H1 (cell line): ENCODE measurements around the gene IRF2BP1. TPM values are rescaled to one million over a fixed set of nuclear protein-coding genes. Genes with fewer than 3 reads are reported as not detected.

ENCODE experiments used
- ASH2L ChIP-seq: fragments of 200-600, 300-600 bp; sonication (generic); IDR thresholded peaks from one replicate; pipeline ENCODE4 v1.7.1; 2017; ENCODE audit warnings: low read length
- ATF2 ChIP-seq: IDR thresholded peaks from 2 replicates; pipeline ENCODE4 v1.6.1; 2012; ENCODE audit warnings: low read length, inconsistent platforms
- CHD1 ChIP-seq: IDR thresholded peaks from 2 replicates; pipeline ENCODE4 v1.6.1; 2012; ENCODE audit warnings: low read depth, low read length, improper control_type of control experiment
- CREB1 ChIP-seq: IDR thresholded peaks from 2 replicates; pipeline ENCODE4 v1.6.1; 2012; ENCODE audit warnings: inconsistent platforms
- EP300 ChIP-seq, 2 experiments: IDR thresholded peaks; 1 replicate in 1 of 2; 2 replicates in 1 of 2; pipeline ENCODE4 v1.6.1; 2011 to 2012; ENCODE audit warnings: low read depth in 2 of 2, low read length in 2 of 2, mild to moderate bottlenecking in 2 of 2, borderline replicate concordance in 1 of 2, inconsistent platforms in 1 of 2, moderate library complexity in 1 of 2
- EZH2 ChIP-seq: fragments of 200-600 bp; sonication (generic); IDR thresholded peaks from 2 replicates; pipeline ENCODE4 v1.7.1; 2012; ENCODE audit warnings: low read depth, mild to moderate bottlenecking, moderate library complexity, low read length, inconsistent platforms; ENCODE audit not compliant: severe bottlenecking
- FOSL1 ChIP-seq: IDR thresholded peaks from 2 replicates; pipeline ENCODE4 v1.6.1; 2011; ENCODE audit warnings: mild to moderate bottlenecking, low read depth, low read length, moderate library complexity; ENCODE audit not compliant: insufficient read depth
- GABPA ChIP-seq: IDR thresholded peaks from 2 replicates; pipeline ENCODE4 v1.6.1; 2011; ENCODE audit warnings: mild to moderate bottlenecking, low read length, moderate library complexity, borderline replicate concordance; ENCODE audit not compliant: insufficient read depth
- JUND ChIP-seq: IDR thresholded peaks from 2 replicates; pipeline ENCODE4 v1.6.1; 2011; ENCODE audit warnings: mild to moderate bottlenecking, improper control_type of control experiment, low read length
- KDM1A ChIP-seq: fragments of 200-600, 300-600 bp; sonication (generic); IDR thresholded peaks from 2 replicates; pipeline ENCODE4 v1.7.1; 2016; ENCODE audit warnings: mild to moderate bottlenecking, low read length, borderline replicate concordance
- KDM4A ChIP-seq: IDR thresholded peaks from one replicate; pipeline ENCODE4 v1.7.1; 2012; ENCODE audit warnings: low read depth, mild to moderate bottlenecking, moderate library complexity, low read length, inconsistent platforms; ENCODE audit not compliant: severe bottlenecking
- POLR2A ChIP-seq, 2 experiments: IDR thresholded peaks; 1 replicate in 1 of 2; 2 replicates in 1 of 2; pipeline ENCODE4 v1.6.1; 2011; ENCODE audit warnings: low read depth in 2 of 2, low read length in 2 of 2, mild to moderate bottlenecking in 2 of 2; ENCODE audit errors: control extremely low read depth in 1 of 2
- RBBP5 ChIP-seq: IDR thresholded peaks from 2 replicates; pipeline ENCODE4 v1.7.1; 2012; ENCODE audit warnings: low read depth, mild to moderate bottlenecking, inconsistent platforms, low read length, moderate library complexity, borderline replicate concordance
- RFX5 ChIP-seq: IDR thresholded peaks from 2 replicates; pipeline ENCODE4 v1.6.1; 2011; ENCODE audit warnings: low read depth, low read length, improper control_type of control experiment, borderline replicate concordance
- RXRA ChIP-seq: IDR thresholded peaks from 2 replicates; pipeline ENCODE4 v1.6.1; 2011; ENCODE audit warnings: low read depth, mild to moderate bottlenecking, low read length, moderate library complexity; ENCODE audit not compliant: insufficient read depth
- SIX5 ChIP-seq: IDR thresholded peaks from 2 replicates; pipeline ENCODE4 v1.6.1; 2011; ENCODE audit warnings: mild to moderate bottlenecking, low read depth, low read length
- SP2 ChIP-seq: IDR thresholded peaks from 2 replicates; pipeline ENCODE4 v1.6.1; 2012; ENCODE audit warnings: mild to moderate bottlenecking, low read length, inconsistent platforms
- SRF ChIP-seq: IDR thresholded peaks from 2 replicates; pipeline ENCODE4 v1.6.1; 2011; ENCODE audit warnings: mild to moderate bottlenecking, low read depth, low read length, moderate library complexity
- TAF1 ChIP-seq: IDR thresholded peaks from 2 replicates; pipeline ENCODE4 v1.6.1; 2011; ENCODE audit warnings: mild to moderate bottlenecking, low read depth, low read length
- polyA plus RNA-seq, 7 experiments: library from polyadenylated mRNA; depleted of rRNA in 3 of 7; stranded (reverse) in 5 of 7; unstranded in 2 of 7; fragments of >200 nt in 5 of 7; fragments of 200-250 nt in 2 of 7; gene quantifications; 1 replicate in 5 of 7; 2 replicates in 1 of 7; 4 replicates in 1 of 7; pipeline versions ENCODE4 v1.2.1 to v1.2.3, GENCODE V29; 2011 to 2013; ENCODE audit warnings: missing spikeins in 2 of 7, mixed read lengths in 2 of 7
- total RNA-seq: library from RNA; stranded (reverse); fragmentation: NEBNext Ultra II Directional; extraction: Animal tissue kit (Norgen Biotek cat#: 25700); gene quantifications from 2 replicates; pipeline ENCODE4 v1.2.1, GENCODE V29; 2021
- TF ChIP-seq, protein P1 (sequence below), 3 experiments: IDR thresholded peaks; 1 replicate in 2 of 3; 2 replicates in 1 of 3; pipeline versions ENCODE4 v1.5.1 to v1.6.1; 2011; ENCODE audit warnings: low read length in 3 of 3, mild to moderate bottlenecking in 3 of 3, inconsistent platforms in 2 of 3, low read depth in 1 of 3, moderate library complexity in 1 of 3; ENCODE audit not compliant: insufficient read depth in 1 of 3; ENCODE audit errors: control extremely low read depth in 1 of 3

The IRF2BP1 gene
- total and polyA plus RNA-seq, 2 of the 8 experiments (the other 6 are each of a cell fraction or from before 2014, with no cell fraction given) = 12.1 to 24.4 TPM

DNA sequence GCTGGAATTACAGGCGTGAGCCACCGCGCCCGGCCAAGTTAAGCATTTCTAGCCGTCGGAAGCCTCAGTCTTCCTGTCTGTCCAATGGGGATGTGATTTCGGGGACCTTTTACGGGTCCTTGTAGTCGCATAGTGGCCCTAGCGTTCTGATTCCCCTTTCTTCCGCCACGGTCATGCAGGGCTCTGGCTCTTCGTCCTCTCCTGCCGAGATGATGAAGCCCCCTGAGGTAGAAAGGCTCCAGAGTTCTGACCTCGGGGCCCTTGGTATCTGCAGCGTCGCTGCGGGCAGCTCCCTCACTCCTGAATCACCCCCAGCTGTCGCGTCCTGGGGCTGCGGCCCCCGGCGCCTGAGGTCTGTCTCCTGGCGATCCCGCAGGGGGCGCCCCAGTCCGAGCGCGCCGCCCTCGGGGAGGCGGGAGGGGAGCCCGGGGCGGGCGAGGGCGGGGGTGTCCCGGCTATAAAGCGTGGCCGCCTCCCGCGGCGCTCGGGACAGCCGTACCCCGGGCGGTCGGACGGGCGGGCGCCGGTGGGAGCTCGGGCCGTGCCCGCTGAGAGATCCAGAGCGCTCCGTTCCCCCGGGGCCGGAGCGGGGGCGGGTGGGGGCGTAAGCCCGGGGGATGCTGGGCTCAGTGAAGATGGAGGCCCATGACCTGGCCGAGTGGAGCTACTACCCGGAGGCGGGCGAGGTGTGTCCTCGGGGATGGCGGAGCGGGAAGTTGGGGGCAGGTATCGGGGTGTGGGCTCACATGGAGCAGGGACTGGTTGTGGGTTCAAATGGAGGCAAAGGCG lies 21.9 kb downstream of the IRF2BP1 start, which contains the start of gene FOXA3 (continued):
- TF ChIP-seq KDM1A = peak; percentile 99
- TF ChIP-seq FOSL1 = no peak
- TF ChIP-seq ASH2L = no peak
- no peak for TF ChIP-seq ATF2
- no peak for TF ChIP-seq CREB1
- peak; percentile 59; the same call in 1 of the 2 replicates for TF ChIP-seq RBBP5
- TF ChIP-seq SRF = no peak
- peak; percentile 42 for TF ChIP-seq KDM4A
- peak; percentile 64 for TF ChIP-seq TAF1
- no peak for TF ChIP-seq EP300 (IDR thresholded peaks at IDR 0.05; ENCODE audit: borderline replicate concordance in 1 of 2, low read depth in 2 of 2, low read length in 2 of 2)
- no peak for TF ChIP-seq SP2
- TF ChIP-seq EZH2 = no peak
- TF ChIP-seq RXRA = no peak
- TF ChIP-seq SIX5 = no peak
- no peak for TF ChIP-seq GABPA
- TF ChIP-seq, protein P1, sequence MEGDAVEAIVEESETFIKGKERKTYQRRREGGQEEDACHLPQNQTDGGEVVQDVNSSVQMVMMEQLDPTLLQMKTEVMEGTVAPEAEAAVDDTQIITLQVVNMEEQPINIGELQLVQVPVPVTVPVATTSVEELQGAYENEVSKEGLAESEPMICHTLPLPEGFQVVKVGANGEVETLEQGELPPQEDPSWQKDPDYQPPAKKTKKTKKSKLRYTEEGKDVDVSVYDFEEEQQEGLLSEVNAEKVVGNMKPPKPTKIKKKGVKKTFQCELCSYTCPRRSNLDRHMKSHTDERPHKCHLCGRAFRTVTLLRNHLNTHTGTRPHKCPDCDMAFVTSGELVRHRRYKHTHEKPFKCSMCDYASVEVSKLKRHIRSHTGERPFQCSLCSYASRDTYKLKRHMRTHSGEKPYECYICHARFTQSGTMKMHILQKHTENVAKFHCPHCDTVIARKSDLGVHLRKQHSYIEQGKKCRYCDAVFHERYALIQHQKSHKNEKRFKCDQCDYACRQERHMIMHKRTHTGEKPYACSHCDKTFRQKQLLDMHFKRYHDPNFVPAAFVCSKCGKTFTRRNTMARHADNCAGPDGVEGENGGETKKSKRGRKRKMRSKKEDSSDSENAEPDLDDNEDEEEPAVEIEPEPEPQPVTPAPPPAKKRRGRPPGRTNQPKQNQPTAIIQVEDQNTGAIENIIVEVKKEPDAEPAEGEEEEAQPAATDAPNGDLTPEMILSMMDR (IDR thresholded peaks at IDR 0.05; ENCODE audit: control extremely low read depth in 1 of 3, insufficient read depth in 1 of 3, low read depth in 1 of 3, low read length in 3 of 3) = peak; percentile 56 to 96 (median 65)
- TF ChIP-seq POLR2A (IDR thresholded peaks at IDR 0.05; ENCODE audit: control extremely low read depth in 1 of 2, low read depth in 2 of 2, low read length in 2 of 2) = peak in 1 of 2 experiments; percentile 53; a peak in 1 of 3 replicates
- TF ChIP-seq CHD1 = no peak
- TF ChIP-seq JUND = no peak
- TF ChIP-seq RFX5 = no peak
